ENCODE results near the gene DRC1. TPM values are rescaled to one million over a fixed set of nuclear protein-coding genes. Genes with fewer than 3 reads are reported as not detected.
A peak's percentile ranks its signal among the peaks of the same experiment; 100 is the strongest.

DRC1 gene
- total RNA-seq, 4 donors from 2014 or later, result not detected

DNA sequence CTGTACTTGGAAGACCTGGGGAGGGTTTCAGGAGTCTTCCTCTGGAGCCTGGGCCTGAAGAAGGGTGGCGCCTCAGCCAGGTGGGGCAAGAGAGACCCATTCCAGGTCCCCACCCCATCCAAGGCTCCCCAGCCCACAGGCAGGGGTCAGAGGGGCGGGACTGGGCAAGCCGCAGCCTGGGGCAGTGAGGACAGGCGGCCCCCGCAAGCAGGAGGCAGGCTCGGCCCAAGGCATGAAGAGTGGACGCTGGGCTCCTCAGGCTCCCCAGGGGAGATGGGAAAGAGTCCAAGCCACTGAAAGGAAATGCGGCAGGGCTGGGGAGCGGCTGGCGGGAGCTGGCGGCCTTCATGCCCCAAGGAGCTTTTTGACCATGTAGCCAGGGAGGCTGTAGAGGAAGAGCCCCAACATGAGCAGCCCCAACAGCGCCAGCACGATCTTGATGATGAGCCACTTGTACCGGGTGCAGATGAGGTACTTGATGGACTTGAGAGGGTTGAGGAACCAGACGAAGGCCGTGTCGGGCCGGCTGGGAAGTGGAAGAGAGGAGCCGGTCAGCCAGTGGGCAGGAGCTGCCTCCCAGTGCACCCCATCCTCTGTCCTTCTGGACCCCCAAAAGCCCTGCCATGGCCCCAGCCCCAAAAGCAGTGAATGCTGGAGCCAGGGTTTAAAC, 56.1 kb downstream of the DRC1 start:
- H3K4me1 ChIP-seq, result no peaks in the 10 kb centered on the region
- in situ Hi-C loops (cut with MboI; ENCODE audit: low pct_ligation_motif_present in 1 of 4, low pct_unique_long_range_greater_than_20kb in 1 of 4, low sequenced_read_pairs in 3 of 4), result no loop called here
- TF ChIP-seq POLR2A (IDR thresholded peaks at IDR 0.05), result no peak
- TF ChIP-seq POLR2AphosphoS5 (IDR thresholded peaks at IDR 0.05), result no peak
- TF ChIP-seq, protein P1, sequence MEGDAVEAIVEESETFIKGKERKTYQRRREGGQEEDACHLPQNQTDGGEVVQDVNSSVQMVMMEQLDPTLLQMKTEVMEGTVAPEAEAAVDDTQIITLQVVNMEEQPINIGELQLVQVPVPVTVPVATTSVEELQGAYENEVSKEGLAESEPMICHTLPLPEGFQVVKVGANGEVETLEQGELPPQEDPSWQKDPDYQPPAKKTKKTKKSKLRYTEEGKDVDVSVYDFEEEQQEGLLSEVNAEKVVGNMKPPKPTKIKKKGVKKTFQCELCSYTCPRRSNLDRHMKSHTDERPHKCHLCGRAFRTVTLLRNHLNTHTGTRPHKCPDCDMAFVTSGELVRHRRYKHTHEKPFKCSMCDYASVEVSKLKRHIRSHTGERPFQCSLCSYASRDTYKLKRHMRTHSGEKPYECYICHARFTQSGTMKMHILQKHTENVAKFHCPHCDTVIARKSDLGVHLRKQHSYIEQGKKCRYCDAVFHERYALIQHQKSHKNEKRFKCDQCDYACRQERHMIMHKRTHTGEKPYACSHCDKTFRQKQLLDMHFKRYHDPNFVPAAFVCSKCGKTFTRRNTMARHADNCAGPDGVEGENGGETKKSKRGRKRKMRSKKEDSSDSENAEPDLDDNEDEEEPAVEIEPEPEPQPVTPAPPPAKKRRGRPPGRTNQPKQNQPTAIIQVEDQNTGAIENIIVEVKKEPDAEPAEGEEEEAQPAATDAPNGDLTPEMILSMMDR (IDR thresholded peaks at IDR 0.05), result no peak
- TF ChIP-seq EP300 (IDR thresholded peaks at IDR 0.05; ENCODE audit: low read depth), result no peak
- DNase-seq, result no peak
- H3K27me3 ChIP-seq, result no peaks in the 10 kb centered on the region
- H3K27ac ChIP-seq, result no peak overlapping the region
- intact Hi-C loops (cut with DNase I; ENCODE audit: low total_unique reads), result no loop called here
- H3K9me3 ChIP-seq, result no peaks in the 10 kb centered on the region
- H3K36me3 ChIP-seq, result no peaks in the 10 kb centered on the region
- no peak overlapping the region for H3K4me3 ChIP-seq
- WGBS, 2 donors (ENCODE audit: low coverage in 1 of 2), result 91 to 94% methylated on average over 10 to 19 of the region's 19 CpGs

- WGBS, 2 donors (ENCODE audit: low coverage in 1 of 2), result 91 to 92% methylated on average over 2 to 14 of the region's 14 CpGs
Measured at GRCh38 chr2:26458365-26459042, 56.8 kb downstream of the DRC1 start.

DNA sequence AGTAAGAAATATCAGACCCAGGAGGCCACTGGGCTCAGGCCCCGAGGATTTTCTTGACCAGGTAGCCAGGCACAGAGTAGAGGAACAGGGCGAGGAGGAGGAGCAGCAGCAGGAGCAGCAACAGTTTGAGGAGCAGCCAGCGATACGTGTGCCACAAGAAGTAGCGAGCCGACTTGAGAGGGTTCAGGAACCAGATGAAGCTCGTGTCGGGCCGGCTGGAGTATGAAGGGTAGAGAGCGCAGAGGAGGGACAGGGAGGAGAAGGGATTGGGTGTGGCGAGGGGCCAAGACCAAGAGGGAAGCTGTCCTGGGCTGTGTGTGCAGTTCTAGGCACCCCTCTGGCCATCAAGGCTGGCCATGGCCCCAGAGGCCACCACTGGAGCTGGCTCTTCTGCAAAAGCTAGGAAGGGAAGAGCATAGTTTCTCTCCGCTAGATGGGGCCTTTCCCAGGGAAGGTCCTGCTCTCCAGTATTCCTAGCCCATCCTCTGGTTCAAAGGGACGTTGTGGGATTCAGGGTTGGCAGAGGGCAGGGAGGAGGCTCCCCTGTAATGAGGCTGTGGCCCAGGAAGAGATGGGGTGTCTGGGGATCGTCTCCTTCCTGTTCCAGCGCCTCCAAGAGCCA, 58.4 kb downstream of the DRC1 start:
- Histone ChIP-seq H3K4me1 (no peaks in the 10 kb centered on the region), H3K9me3 (no peaks in the 10 kb centered on the region), H3K4me3 (no peak overlapping the region), H3K27ac (no peak overlapping the region), H3K27me3 (no peaks in the 10 kb centered on the region), H3K36me3 (no peaks in the 10 kb centered on the region)
- intact Hi-C loops (cut with DNase I; ENCODE audit: low total_unique reads) (no loop called here), in situ Hi-C loops (cut with MboI; ENCODE audit: low pct_ligation_motif_present in 1 of 4, low pct_unique_long_range_greater_than_20kb in 1 of 4, low sequenced_read_pairs in 3 of 4) (no loop called here)
- no peak for DNase-seq
- TF ChIP-seq EP300 (IDR thresholded peaks at IDR 0.05; ENCODE audit: low read depth) (no peak), POLR2A (IDR thresholded peaks at IDR 0.05) (no peak)
- TF ChIP-seq, protein P1 (IDR thresholded peaks at IDR 0.05), result no peak
- 72 to 85% methylated on average over 5 to 15 of the region's 15 CpGs for WGBS, 2 donors (ENCODE audit: low coverage in 1 of 2)

More at GRCh38 chr2:26458365-26459042, 56.8 kb downstream of the DRC1 start:
- in situ Hi-C loops (cut with MboI; ENCODE audit: low pct_ligation_motif_present in 1 of 4, low pct_unique_long_range_greater_than_20kb in 1 of 4, low sequenced_read_pairs in 3 of 4) (no loop called here), intact Hi-C loops (cut with DNase I; ENCODE audit: low total_unique reads) (no loop called here)
- Histone ChIP-seq H3K36me3 (no peaks in the 10 kb centered on the region), H3K4me3 (no peak overlapping the region), H3K4me1 (no peaks in the 10 kb centered on the region), H3K27me3 (no peaks in the 10 kb centered on the region), H3K9me3 (no peaks in the 10 kb centered on the region), H3K27ac (no peak overlapping the region)
- DNase-seq, result no peak
- TF ChIP-seq, protein P1 (IDR thresholded peaks at IDR 0.05), result no peak
- TF ChIP-seq POLR2AphosphoS5 (IDR thresholded peaks at IDR 0.05), result no peak
- no peak for TF ChIP-seq POLR2A (IDR thresholded peaks at IDR 0.05)
- TF ChIP-seq EP300 (IDR thresholded peaks at IDR 0.05; ENCODE audit: low read depth), result no peak

GRCh38 chr2:26460613-26461031, 58.9 kb downstream of the DRC1 start:
- 91% methylated on average over 19 of the region's 19 CpGs; no CpG with 5 or more reads in 1 of the 2 donors for WGBS, 2 donors (ENCODE audit: low coverage in 1 of 2)
- in situ Hi-C loops (cut with MboI; ENCODE audit: low pct_ligation_motif_present in 1 of 4, low pct_unique_long_range_greater_than_20kb in 1 of 4, low sequenced_read_pairs in 3 of 4) (no loop called here), intact Hi-C loops (cut with DNase I; ENCODE audit: low total_unique reads) (no loop called here)

More at GRCh38 chr2:26460613-26461031, 58.9 kb downstream of the DRC1 start:
- Histone ChIP-seq H3K9me3 (no peaks in the 10 kb centered on the region), H3K27me3 (no peaks in the 10 kb centered on the region), H3K36me3 (no peaks in the 10 kb centered on the region), H3K4me1 (no peaks in the 10 kb centered on the region), H3K4me3 (no peak overlapping the region), H3K27ac (no peak overlapping the region)
- DNase-seq, result peak; percentile 2
- no peak for TF ChIP-seq POLR2AphosphoS5 (IDR thresholded peaks at IDR 0.05)
